Measurements from ENCODE around the gene CD38.
"Not testable (repeated sequence)": the region's sequence is repeated elsewhere in the genome, so short reads cannot be mapped to it uniquely, and the experiment has no call there.

Gene CD38

DNA sequence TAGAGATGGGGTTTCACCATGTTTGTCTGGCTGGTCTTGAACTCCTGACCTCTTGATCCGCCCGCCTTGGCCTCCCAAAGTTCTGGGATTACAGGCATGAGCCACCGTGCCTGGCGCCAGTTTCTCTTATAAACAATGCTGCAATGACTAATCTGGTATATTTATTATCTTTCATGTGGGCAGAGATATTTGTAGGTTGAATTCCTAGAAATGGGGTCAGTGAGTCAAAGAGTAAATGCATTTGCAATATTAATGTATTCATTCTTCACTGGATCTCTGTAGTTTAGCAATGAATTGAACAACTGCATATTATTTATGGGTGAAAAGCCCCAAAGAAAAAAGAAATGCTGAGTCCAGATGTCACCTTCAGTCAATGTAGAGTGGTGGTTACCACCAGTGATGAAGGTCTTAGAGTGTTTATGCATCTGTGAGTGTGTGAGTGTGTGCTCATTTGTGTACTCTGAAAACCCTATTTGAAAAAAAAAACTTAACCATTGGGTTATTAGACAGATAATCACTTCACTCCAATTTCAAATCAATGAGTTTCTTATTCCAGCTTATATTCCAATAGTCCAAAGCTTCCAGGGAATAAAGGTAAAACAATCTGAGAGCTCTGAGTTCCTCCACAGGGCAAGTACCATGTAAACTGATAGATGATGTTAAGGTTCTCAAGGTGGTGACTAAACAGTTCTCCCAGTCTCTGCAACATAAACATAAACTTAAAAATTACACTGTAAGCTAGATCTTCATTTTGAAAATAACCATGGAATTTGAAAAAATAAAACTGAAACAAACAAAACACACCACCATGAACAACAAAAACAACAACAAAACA is 22.6 kb upstream of the CD38 start:
- Histone ChIP-seq H3K4me3 (peak overlapping the region in 7 of 10 experiments; percentile 18 to 57 (median 36); a peak in 10 of 20 replicates), H3K27ac (peak overlapping the region in 8 of 11 experiments; percentile 50 to 80 (median 67); a peak in 15 of 22 replicates), H3K36me3 (no peaks in the 10 kb centered on the region), H3K4me1 (peaks cover 26 to 50% (median 47%) of the 10 kb centered on the region in 10 experiments), H3K9me3 (replicated peaks in 1 of 11) (peaks cover 8 to 22% (median 16%) of the 10 kb centered on the region in 11 experiments; a peak in 21 of 22 replicates), H3K27me3 (no peaks in the 10 kb centered on the region), H4K20me1 (no peaks in the 10 kb centered on the region), H3K9ac (peak overlapping the region in 6 of 11 experiments; percentile 2 to 75 (median 46); a peak in 10 of 22 replicates), H3K4me2 (peak overlapping the region; percentile 60 to 87 (median 81))
- no peak for TF ChIP-seq Cebpa-rat (IDR thresholded peaks at IDR 0.05)

DNA sequence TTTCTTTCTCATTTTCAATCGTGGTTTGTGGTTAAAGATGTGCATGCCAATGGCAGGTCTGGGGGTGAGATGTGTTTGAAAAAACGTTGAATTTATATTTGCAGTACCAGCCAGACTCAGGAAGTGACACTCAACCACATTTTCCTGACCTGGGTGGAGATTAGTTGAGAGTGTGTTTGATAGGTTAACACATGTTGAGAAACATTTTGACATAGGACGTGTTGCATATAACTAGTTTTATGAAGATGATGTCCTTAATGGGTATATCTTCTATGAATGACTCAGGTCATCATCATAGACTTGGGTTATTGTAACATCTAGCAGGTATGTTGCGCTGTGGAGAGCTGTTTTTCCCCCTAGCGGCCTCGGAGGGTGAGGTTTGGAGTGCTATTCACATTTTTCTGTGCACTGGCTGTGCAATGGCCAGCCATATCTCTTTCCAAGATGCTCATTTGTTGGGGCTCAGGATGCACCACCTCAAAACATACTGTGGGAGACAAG is 21.7 kb upstream of the CD38 start:
- Histone ChIP-seq H3K36me3 (no peaks in the 10 kb centered on the region), H3K27me3 (no peaks in the 10 kb centered on the region), H3K4me1 (peaks cover 26 to 50% (median 47%) of the 10 kb centered on the region in 10 experiments), H4K20me1 (no peaks in the 10 kb centered on the region), H3K27ac (peak overlapping the region in 8 of 11 experiments; percentile 50 to 80 (median 67); a peak in 16 of 22 replicates), H3K9me3 (replicated peaks in 1 of 11) (peaks cover 8 to 22% (median 17%) of the 10 kb centered on the region in 11 experiments; a peak in 21 of 22 replicates), H3K4me3 (peak overlapping the region in 7 of 10 experiments; percentile 18 to 57 (median 36); a peak in 12 of 20 replicates), H3K9ac (peak overlapping the region in 6 of 11 experiments; percentile 17 to 75 (median 47); a peak in 10 of 22 replicates), H3K4me2 (peak overlapping the region; percentile 60 to 87 (median 81))
- peak in 2 of 11 experiments; percentile 9 to 80; a peak in 2 of 22 replicates for TF ChIP-seq Cebpa-rat (IDR thresholded peaks at IDR 0.05)

DNA sequence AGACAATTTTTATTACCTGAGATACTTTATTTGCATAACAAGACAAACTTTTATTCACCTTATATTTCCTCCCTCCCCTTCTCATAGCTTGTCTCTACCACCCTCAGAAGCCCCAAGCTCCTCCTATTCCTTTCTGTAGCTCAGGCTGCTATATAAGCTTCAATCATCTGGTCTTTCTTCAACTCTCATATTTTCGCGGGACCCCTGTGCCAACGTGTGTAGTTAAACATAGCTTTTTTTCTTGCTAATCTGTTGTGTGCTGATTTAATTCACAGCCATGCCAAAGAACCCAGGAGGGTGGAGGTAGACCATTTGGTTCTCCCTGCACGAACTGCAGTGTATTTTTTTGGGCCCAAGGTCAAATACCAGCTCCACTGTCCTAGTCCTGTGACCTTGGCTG is 21.1 kb upstream of the CD38 start:
- Histone ChIP-seq H3K4me3 (peak overlapping the region in 3 of 10 experiments; percentile 48 to 57 (median 51); a peak in 5 of 20 replicates), H3K36me3 (no peaks in the 10 kb centered on the region), H3K9me3 (replicated peaks in 1 of 11) (peaks cover 8 to 26% (median 22%) of the 10 kb centered on the region in 11 experiments; a peak in 21 of 22 replicates), H3K4me1 (peaks cover 26 to 50% (median 47%) of the 10 kb centered on the region in 10 experiments), H3K27ac (peak overlapping the region in 8 of 11 experiments; percentile 27 to 80 (median 64); a peak in 15 of 22 replicates), H3K4me2 (peak overlapping the region; percentile 60 to 87 (median 81); a peak in 20 of 22 replicates), H3K9ac (peak overlapping the region in 5 of 11 experiments; percentile 21 to 75 (median 61); a peak in 7 of 22 replicates), H3K27me3 (no peaks in the 10 kb centered on the region), H4K20me1 (no peaks in the 10 kb centered on the region)
- TF ChIP-seq Cebpa-rat (IDR thresholded peaks at IDR 0.05): no peak

DNA sequence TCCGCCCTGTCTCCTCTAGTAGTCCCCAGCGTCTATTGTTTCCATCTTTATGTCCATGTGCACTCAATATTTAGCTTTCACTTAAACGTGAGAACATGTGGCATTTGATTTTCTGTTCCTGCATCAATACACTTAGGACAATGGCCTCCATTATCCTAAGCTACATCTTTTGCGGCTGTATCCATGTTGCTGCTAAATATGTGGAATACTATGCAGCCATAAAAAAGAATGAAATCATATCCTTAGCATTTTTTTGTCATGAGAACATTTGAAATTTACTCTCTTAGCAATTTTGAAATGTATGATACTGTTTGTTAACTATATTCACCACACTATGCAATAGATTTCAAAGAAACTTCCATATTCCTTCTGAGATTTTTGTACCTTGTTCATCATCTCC is 19.8 kb upstream of the CD38 start:
- H3K27ac ChIP-seq: no peak overlapping the region
- H3K9ac ChIP-seq: no peak overlapping the region
- no peaks in the 10 kb centered on the region for H3K36me3 ChIP-seq
- no peaks in the 10 kb centered on the region for H3K27me3 ChIP-seq
- H3K9me3 ChIP-seq (replicated peaks in 1 of 11): peaks cover 8 to 34% (median 27%) of the 10 kb centered on the region in 11 experiments
- no peak overlapping the region for H3K4me2 ChIP-seq
- H3K4me1 ChIP-seq: peaks cover 26 to 45% (median 44%) of the 10 kb centered on the region in 10 experiments
- no peak for TF ChIP-seq Cebpa-rat (IDR thresholded peaks at IDR 0.05)
- no peaks in the 10 kb centered on the region for H4K20me1 ChIP-seq
- H3K4me3 ChIP-seq: no peak overlapping the region

DNA sequence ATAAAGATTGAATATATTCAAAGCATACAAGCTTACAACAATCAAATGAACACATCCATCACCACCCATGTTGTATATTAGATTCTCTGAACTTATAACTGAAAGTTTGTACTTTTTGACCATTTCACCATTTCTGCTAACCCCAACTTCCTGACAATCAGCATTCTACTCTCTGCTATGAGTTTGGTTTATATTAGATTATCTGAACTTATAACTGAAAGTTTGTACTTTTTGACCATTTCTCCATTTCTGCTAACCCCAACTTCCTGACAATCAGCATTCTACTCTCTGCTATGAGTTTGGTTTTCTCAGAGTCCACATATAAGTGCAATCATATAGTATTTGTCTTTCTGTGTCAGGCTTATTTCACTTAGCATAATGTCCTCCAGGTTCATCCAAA is 15.7 kb upstream of the CD38 start:
- not testable (repeated sequence) for H3K27ac ChIP-seq, H3K9ac ChIP-seq, H3K27me3 ChIP-seq, H3K4me2 ChIP-seq, H3K4me3 ChIP-seq, H4K20me1 ChIP-seq, H3K36me3 ChIP-seq
- Histone ChIP-seq H3K9me3 (replicated peaks in 1 of 11) (peaks cover 8 to 34% (median 28%) of the 10 kb centered on the region in 11 experiments), H3K4me1 (peaks cover 14 to 44% (median 39%) of the 10 kb centered on the region in 10 experiments; a peak in 19 of 20 replicates)

DNA sequence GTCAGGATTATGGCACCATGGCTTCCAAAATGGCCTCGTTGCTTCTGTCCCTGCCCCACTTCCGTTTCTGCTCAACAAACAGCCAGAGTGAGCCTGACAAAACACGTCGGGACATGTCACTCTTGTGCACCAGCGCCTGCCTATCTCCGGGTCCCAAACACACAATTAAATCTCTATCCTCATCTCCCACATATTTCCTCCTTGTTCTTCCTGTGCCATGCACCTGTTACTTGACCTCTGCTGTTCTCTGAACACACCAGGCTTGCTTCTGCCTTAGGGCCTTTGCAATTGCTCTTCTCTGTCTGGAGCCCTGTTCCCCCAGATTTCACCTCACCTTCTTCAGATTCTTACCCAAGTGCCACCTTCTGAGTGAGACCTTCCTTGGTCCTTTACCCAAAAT is 12.7 kb upstream of the CD38 start:
- Histone ChIP-seq H3K36me3 (peaks cover 0 to 17% (median 0%) of the 10 kb centered on the region in 11 experiments; a peak in 2 of 22 replicates), H3K27me3 (no peaks in the 10 kb centered on the region), H3K9me3 (replicated peaks in 1 of 11) (peaks cover 0 to 19% (median 12%) of the 10 kb centered on the region in 11 experiments; a peak in 14 of 22 replicates), H3K4me3 (no peak overlapping the region), H3K9ac (peak overlapping the region in 4 of 11 experiments; percentile 13 to 58 (median 40); a peak in 6 of 22 replicates), H4K20me1 (no peaks in the 10 kb centered on the region), H3K4me2 (peak overlapping the region; percentile 4 to 84 (median 65); a peak in 20 of 22 replicates), H3K4me1 (peaks cover 14 to 62% (median 41%) of the 10 kb centered on the region in 10 experiments; a peak in 19 of 20 replicates), H3K27ac (peak overlapping the region in 8 of 11 experiments; percentile 46 to 76 (median 67); a peak in 15 of 22 replicates)
- TF ChIP-seq Cebpa-rat (IDR thresholded peaks at IDR 0.05): no peak

DNA sequence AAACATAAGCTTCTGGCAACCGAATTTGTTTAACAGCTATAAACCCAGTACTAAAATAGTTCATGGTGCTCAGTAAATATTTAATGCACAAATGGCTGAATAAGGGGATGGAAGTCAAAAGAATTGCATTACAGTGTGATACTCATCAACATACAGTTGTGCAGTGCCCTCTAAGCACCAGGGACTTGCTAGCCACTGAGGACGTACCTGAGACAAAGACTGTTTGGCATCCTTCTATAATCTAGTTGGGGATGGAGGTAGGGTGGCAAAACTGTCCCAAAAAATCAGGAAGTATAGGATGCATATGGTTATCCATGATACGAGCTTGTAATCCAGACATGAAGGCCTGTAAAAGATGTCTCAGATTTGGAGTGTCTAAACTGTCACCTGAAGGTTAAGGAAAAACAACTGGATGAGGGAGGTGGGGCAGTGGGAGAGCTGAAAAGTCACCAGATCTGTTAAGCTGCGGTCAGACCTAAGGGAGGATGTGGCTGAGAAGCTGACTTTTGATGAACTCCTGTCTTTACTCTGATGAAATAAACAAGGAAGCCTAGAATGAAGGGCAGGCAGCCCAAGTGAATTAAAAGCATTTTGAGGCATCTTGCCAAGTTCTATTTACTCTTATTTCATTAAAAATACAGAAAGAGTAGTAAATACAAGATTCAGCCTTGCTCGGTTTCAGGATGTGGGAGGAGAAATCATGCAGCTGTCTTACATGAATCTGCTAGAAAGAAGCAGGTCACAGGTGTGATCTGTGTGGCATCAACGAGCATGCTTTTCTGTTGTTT is 12.0 kb upstream of the CD38 start:
- H3K9ac ChIP-seq: peak overlapping the region in 5 of 11 experiments; percentile 12 to 58 (median 26); a peak in 9 of 22 replicates
- peaks cover 14 to 68% (median 45%) of the 10 kb centered on the region in 10 experiments; a peak in 19 of 20 replicates for H3K4me1 ChIP-seq
- H3K27ac ChIP-seq: peak overlapping the region in 8 of 11 experiments; percentile 46 to 76 (median 67); a peak in 15 of 22 replicates
- no peaks in the 10 kb centered on the region for H3K27me3 ChIP-seq
- H3K4me3 ChIP-seq: peak overlapping the region in 1 of 10 experiments; percentile 4; a peak in 1 of 20 replicates
- TF ChIP-seq Cebpa-rat (IDR thresholded peaks at IDR 0.05): no peak
- H3K9me3 ChIP-seq (replicated peaks in 1 of 11): peaks cover 0 to 19% (median 12%) of the 10 kb centered on the region in 11 experiments; a peak in 14 of 22 replicates
- no peaks in the 10 kb centered on the region for H4K20me1 ChIP-seq
- peaks cover 0 to 24% (median 0%) of the 10 kb centered on the region in 11 experiments; a peak in 4 of 22 replicates for H3K36me3 ChIP-seq
- H3K4me2 ChIP-seq: peak overlapping the region; percentile 19 to 84 (median 65)

DNA sequence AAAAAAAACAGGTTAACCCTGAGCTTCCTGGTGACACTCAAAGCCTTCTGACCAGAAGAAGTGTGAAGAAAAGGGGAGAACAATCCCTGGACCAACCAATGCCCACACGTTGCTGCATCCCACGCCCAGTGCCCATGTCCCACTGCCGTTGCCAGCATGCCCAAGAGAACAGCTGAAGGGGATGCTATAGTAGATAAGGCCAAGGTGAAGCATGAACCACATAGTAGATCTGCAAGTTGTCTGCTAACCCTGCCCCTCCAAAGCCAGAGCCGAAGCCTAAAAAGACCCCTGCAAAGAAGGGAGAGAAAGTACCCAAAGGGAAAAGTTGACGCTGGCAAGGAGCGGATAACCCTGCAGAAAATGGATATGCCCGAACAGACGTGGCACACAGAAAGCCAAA is 11.3 kb upstream of the CD38 start:
- H4K20me1 ChIP-seq: no peaks in the 10 kb centered on the region
- no peak for TF ChIP-seq Cebpa-rat (IDR thresholded peaks at IDR 0.05)
- H3K27me3 ChIP-seq: no peaks in the 10 kb centered on the region
- H3K4me3 ChIP-seq: 0 out of 20 replicates have a peak overlapping the region, but pooled peaks of 1 of the 10 experiments have one; percentile 4
- H3K9me3 ChIP-seq (replicated peaks in 1 of 11): peaks cover 0 to 14% (median 7%) of the 10 kb centered on the region in 11 experiments; a peak in 14 of 22 replicates
- H3K9ac ChIP-seq: peak overlapping the region in 5 of 11 experiments; percentile 12 to 58 (median 24); a peak in 6 of 22 replicates
- H3K36me3 ChIP-seq: peaks cover 0 to 26% (median 0%) of the 10 kb centered on the region in 11 experiments; a peak in 4 of 22 replicates
- H3K4me1 ChIP-seq: peaks cover 14 to 75% (median 52%) of the 10 kb centered on the region in 10 experiments; a peak in 19 of 20 replicates
- peak overlapping the region in 8 of 11 experiments; percentile 46 to 76 (median 67); a peak in 15 of 22 replicates for H3K27ac ChIP-seq
- H3K4me2 ChIP-seq: peak overlapping the region in 10 of 11 experiments; percentile 38 to 84 (median 68); a peak in 19 of 22 replicates
